KOPT-K1 (cell line): ENCODE results near the gene INSR.

ENCODE experiments used
- H3K27ac ChIP-seq: fragments of 200-600 bp; sonication (generic); 2 replicates; pipeline ENCODE4 v1.5.1; 2016; ENCODE audit warnings: antibody characterized with exemption, mild to moderate bottlenecking, low read depth, low read length; ENCODE audit not compliant: poor library complexity, severe bottlenecking
- H3K36me3 ChIP-seq: fragments of 200-600 bp; sonication (generic); 2 replicates; pipeline ENCODE4 v1.5.1; 2017; ENCODE audit warnings: antibody characterized with exemption, mild to moderate bottlenecking, low read length, moderate library complexity; ENCODE audit not compliant: insufficient read depth
- H3K9me3 ChIP-seq: fragments of 200-600 bp; sonication (generic); 2 replicates; pipeline ENCODE4 v1.5.1; 2017; ENCODE audit warnings: antibody characterized with exemption, low read length, mild to moderate bottlenecking; ENCODE audit not compliant: insufficient read depth, poor library complexity, severe bottlenecking

The INSR gene

DNA sequence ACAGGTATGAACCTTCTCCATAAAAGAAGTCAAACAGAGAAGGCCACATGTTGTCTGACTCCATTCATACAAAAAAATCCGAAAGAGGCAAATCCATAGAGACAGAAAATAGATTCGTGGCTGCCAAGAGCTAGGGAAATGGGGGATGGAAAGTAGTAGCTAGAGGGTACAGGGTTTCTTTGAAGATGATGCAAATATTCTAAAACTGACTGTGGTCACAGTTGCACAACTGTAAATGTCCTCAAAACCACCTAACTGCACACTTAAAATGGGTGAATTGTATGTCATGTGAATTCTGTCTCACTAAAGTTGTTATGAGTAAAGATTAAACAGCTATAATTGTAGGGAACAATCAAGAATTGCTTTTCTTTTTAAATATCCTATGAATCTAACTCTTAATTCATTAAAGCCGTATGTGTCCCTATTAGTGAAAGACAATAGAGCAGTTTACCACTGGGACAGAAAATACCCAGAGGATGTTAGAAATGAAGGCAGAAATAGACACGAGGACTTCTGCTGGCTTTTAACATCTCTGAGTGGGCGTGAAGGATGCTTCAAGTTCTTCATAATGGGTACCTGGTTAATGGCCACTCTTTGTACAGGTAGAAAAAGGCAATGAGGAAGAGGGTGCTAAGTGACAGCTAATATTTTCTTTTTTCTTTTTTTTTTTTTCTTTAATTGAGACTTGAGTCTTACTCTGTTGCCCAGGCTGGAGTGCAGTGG, 21.2 kb downstream of the INSR start:
- H3K27ac ChIP-seq = no peak overlapping the region
- H3K36me3 ChIP-seq = no peaks in the 10 kb centered on the region

DNA sequence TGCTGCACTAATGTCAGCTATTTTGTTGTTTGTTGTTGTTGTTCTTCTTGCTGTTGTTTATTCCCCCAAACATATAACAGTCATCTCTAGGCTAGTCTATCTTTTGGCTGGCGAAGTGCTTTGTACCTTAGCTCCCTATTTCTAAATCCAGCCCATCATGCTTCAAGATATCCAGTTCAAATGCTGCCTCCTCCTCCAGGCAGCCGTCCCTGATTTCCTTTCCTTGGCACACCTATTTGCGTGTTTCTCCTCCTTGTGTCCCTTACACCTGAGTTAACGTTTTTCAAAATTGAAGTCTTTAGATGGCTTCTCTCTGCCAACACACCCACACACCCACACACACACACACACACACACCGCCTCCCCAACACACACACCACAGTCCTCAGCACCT, 25.5 kb downstream of the INSR start:
- Histone ChIP-seq H3K27ac (no peak overlapping the region), H3K9me3 (no peaks in the 10 kb centered on the region), H3K36me3 (peaks cover 7% of the 10 kb centered on the region; the same call in 1 of the 2 replicates)

More for the DNA sequence above, 21.2 kb downstream of the INSR start:
- H3K9me3 ChIP-seq = no peaks in the 10 kb centered on the region

GRCh38 chr19:7267792-7268704, 26.2 kb downstream of the INSR start:
- Histone ChIP-seq H3K27ac (no peak overlapping the region), H3K36me3 (peaks cover 7% of the 10 kb centered on the region; the same call in 1 of the 2 replicates), H3K9me3 (no peaks in the 10 kb centered on the region)

DNA sequence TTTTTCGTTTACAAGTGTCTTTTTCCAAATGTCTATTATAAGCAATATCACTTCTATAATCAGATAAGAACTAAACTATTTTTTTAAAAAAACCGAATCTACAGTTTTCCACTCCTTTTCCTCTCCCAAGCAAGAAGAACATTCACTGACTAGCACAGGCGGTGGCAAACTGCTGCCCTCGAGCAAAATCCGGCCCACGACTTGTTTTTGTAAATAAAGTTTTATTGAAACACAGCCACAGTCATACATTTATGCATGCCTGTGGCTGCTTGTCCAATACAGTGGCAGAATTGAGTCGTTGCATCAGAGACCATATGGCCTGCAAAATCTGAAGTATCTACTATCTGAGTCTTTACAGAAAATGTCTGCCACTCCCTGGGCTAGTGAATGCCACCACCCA, 27.4 kb downstream of the INSR start:
- no peaks in the 10 kb centered on the region for H3K9me3 ChIP-seq
- H3K27ac ChIP-seq = no peak overlapping the region
- H3K36me3 ChIP-seq = peaks cover 7% of the 10 kb centered on the region; the same call in 1 of the 2 replicates

- Histone ChIP-seq H3K36me3 (peaks cover 7% of the 10 kb centered on the region; the same call in 1 of the 2 replicates), H3K9me3 (no peaks in the 10 kb centered on the region), H3K27ac (no peak overlapping the region)
Measured at GRCh38 chr19:7265963-7266362, 28.3 kb downstream of the INSR start.

- Histone ChIP-seq H3K27ac (no peak overlapping the region), H3K36me3 (peaks cover 7% of the 10 kb centered on the region; the same call in 1 of the 2 replicates), H3K9me3 (no peaks in the 10 kb centered on the region)
Measured at GRCh38 chr19:7264858-7265257, 29.4 kb downstream of the INSR start.

- H3K27ac ChIP-seq = no peak overlapping the region
- no peaks in the 10 kb centered on the region for H3K9me3 ChIP-seq
- H3K36me3 ChIP-seq = peaks cover 7% of the 10 kb centered on the region; the same call in 1 of the 2 replicates
Measured at GRCh38 chr19:7263521-7263920, 30.7 kb downstream of the INSR start.

GRCh38 chr19:7263066-7263465, 31.1 kb downstream of the INSR start:
- H3K9me3 ChIP-seq = no peaks in the 10 kb centered on the region
- H3K36me3 ChIP-seq = peaks cover 7% of the 10 kb centered on the region; the same call in 1 of the 2 replicates
- H3K27ac ChIP-seq = no peak overlapping the region

- Histone ChIP-seq H3K9me3 (no peaks in the 10 kb centered on the region), H3K36me3 (peaks cover 4% of the 10 kb centered on the region; the same call in 1 of the 2 replicates), H3K27ac (no peak overlapping the region)
Measured at GRCh38 chr19:7262470-7262869, 31.7 kb downstream of the INSR start.

DNA sequence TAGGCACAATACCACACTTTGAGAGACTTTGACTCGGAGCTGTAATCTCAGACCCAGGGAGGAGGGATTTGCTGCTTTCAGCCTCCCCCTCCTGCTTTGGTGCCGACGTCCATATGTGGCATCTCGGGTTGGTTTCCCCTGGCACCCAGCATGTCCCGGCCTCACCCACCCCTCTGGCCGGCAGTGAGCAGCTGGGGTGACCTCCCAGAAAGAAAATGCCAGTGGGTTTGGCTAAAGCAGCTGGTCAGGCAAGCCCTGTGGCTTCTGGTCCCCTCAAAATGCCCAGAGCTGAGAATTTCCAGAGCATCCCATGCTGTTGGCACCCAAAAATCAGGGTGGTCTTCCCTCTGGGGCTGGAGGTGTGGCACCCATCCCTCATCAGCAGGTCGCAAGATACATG, 34.1 kb downstream of the INSR start:
- Histone ChIP-seq H3K27ac (no peak overlapping the region), H3K36me3 (no peaks in the 10 kb centered on the region), H3K9me3 (no peaks in the 10 kb centered on the region)

DNA sequence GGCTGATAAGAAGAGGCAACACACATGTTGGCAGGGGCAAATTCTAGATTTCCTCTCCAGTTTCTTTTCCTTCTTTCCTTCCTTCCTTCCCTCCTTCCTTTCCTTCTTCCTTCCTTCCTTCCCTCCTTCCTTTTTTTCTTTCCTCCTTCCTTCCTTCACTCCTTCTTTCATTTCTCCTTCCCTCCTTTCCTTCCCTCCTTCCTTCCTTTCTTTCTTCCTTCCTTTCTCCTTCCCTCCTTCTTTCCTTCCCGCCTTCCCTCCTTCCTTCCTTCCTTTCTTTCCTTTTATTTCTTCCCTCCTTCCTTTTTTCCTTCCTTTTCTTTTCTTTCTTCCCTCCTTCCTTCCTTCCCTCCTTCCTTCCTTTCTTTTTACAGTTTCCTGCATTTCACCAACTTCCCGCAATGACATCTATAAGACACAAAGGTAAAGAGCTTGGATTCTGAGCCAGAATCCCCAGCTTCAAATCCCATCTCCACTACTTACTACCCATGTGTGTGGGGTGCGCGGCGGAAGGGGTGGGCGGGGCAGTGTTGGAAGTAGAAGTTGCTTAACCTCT, 35.3 kb downstream of the INSR start:
- H3K9me3 ChIP-seq = no peaks in the 10 kb centered on the region
- no peak overlapping the region for H3K27ac ChIP-seq
- H3K36me3 ChIP-seq = no peaks in the 10 kb centered on the region

DNA sequence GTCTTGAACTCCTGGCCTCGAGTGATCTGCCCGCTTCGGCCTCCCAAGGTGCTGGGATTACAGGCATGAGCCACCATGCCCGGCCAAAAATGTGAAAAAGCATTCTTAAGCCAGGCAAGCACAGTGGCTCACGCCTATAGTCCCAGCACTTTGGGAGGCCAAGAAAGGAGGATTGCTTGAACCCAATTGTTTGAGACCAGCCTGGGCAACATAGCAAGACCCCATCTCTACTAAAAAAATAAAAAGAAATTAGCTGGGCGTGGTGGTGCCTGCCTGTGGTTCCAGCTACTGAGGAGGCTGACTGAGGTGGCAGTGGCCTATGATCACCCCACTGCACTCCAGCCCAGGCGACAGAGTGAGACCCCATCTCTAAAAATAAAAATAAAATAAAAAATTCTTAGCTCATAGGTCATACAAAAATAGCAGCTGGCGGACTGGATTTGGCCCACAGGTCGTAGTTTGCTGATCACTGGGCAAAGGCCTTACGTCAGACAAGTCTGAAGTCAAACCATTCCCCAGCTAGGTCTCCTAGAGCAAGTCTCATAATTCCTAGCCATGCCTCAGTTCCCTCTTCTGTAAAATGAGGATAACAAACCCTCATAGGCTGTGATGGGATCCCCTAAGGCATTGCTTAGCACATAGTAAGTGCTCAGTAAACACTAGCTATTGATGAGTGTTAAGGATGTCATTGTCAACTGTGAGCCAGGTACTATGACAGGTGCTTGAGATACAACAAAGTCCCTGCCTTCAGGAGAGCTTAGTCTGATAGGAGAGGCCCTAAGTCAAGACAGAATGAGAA, 36.0 kb downstream of the INSR start:
- Histone ChIP-seq H3K36me3 (no peaks in the 10 kb centered on the region), H3K9me3 (no peaks in the 10 kb centered on the region), H3K27ac (no peak overlapping the region)

DNA sequence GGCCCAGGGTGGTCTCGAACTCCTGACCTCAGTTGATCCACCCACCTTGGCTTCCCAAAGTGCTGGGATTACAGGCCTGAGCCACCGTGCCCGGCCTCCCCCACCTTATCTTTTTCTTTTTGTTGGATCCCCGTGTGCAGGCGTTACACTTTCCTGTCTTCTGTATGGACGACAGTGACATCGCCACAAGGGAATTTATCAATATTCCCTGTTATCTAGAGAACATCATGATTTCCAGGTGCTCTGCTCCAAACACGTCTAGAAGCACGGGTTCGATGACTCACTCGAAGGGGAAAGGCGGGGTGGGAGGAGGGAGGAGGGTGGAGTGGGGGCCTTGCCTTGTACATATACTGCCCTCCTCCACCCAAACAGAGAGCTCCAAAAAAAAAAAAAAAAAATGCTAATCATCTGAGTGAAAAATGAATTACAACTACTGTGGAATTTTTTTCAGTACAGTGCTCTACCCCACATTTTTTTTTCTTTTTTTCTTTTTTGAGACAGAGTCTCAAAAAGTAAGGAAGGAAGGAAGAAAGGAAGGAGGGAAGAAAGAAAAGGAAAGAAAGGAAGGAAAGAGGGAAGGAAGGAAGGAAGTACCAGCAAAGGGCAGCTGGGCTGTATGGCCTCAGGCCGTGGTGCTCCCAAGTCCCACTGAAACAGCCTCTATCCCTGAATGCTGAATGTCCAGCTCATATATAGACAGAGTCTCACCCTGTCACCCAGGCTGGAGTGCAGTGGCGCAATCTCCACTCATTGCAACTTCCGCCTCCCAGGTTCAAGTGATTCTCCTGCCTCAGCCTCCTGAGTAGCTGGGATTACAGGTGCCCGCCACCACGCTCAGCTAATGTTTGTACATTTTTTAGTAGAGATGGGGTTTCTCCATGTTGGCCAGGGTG, 36.8 kb downstream of the INSR start:
- Histone ChIP-seq H3K9me3 (no peaks in the 10 kb centered on the region), H3K27ac (no peak overlapping the region), H3K36me3 (no peaks in the 10 kb centered on the region)

GRCh38 chr19:7255631-7256030, 38.6 kb downstream of the INSR start:
- Histone ChIP-seq H3K27ac (no peak overlapping the region), H3K36me3 (no peaks in the 10 kb centered on the region), H3K9me3 (no peaks in the 10 kb centered on the region)
